ENCODE data around the gene NUP107. TPM values are rescaled to one million over a fixed set of nuclear protein-coding genes. Genes with fewer than 3 reads are reported as not detected.
A peak's percentile ranks its signal among the peaks of the same experiment; 100 is the strongest.

The NUP107 gene
- total RNA-seq, 1 experiment from 2014 or later, result 106 TPM

- Histone ChIP-seq H3K4me3 (ENCODE audit: low read length) (no peak overlapping the region), H3K27ac (ENCODE audit: low read length) (no peak overlapping the region), H3K4me1 (ENCODE audit: insufficient read depth, low read length) (no peaks in the 10 kb centered on the region), H3K79me2 (ENCODE audit: low read length) (no peaks in the 10 kb centered on the region), H3K9me2 (replicated peaks; ENCODE audit: low read length) (no peaks in the 10 kb centered on the region), H3K27me3 (ENCODE audit: low read length) (no peaks in the 10 kb centered on the region), H2AFZ (ENCODE audit: low read length) (no peak overlapping the region), H3K4me2 (ENCODE audit: low read length) (no peak overlapping the region), H3K9ac (ENCODE audit: low read length) (no peak overlapping the region), H4K20me1 (ENCODE audit: low read length) (no peaks in the 10 kb centered on the region), H3F3A (ENCODE audit: low read length, unreplicated experiment) (no peaks in the 10 kb centered on the region), H3K9me3 (ENCODE audit: low read length) (no peaks in the 10 kb centered on the region), H3K36me3 (ENCODE audit: low read depth, low read length) (peaks cover 14% of the 10 kb centered on the region)
- no peak for DNase-seq
- BruUV-seq (replicated peaks), result no TSS peak
- CTCF ChIA-PET, result no interaction called here
- TF ChIP-seq, protein P1, sequence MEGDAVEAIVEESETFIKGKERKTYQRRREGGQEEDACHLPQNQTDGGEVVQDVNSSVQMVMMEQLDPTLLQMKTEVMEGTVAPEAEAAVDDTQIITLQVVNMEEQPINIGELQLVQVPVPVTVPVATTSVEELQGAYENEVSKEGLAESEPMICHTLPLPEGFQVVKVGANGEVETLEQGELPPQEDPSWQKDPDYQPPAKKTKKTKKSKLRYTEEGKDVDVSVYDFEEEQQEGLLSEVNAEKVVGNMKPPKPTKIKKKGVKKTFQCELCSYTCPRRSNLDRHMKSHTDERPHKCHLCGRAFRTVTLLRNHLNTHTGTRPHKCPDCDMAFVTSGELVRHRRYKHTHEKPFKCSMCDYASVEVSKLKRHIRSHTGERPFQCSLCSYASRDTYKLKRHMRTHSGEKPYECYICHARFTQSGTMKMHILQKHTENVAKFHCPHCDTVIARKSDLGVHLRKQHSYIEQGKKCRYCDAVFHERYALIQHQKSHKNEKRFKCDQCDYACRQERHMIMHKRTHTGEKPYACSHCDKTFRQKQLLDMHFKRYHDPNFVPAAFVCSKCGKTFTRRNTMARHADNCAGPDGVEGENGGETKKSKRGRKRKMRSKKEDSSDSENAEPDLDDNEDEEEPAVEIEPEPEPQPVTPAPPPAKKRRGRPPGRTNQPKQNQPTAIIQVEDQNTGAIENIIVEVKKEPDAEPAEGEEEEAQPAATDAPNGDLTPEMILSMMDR (conservative IDR thresholded peaks at IDR 0.05; ENCODE audit: low read depth, low read length), result peak; percentile 22; the same call in 1 of the 2 replicates
- TF ChIP-seq EZH2 (IDR thresholded peaks at IDR 0.05; ENCODE audit: low read length, unreplicated experiment), result no peak
- TF ChIP-seq EZH2phosphoT487 (IDR thresholded peaks at IDR 0.05; ENCODE audit: borderline replicate concordance, low read length), result no peak
- ATAC-seq, result peak; percentile 24; the same call in 1 of the 2 replicates
- intact Hi-C loops (cut with micrococcal nuclease), result loop anchor here (5.0 kb wide), 1 partner anchor 308 kb away; no protein-coding TSS in a partner anchor
- POLR2A ChIA-PET (ENCODE audit: unreplicated experiment), result no interaction called here
Measured at GRCh38 chr12:68665016-68665569, 21.7 kb upstream of the NUP107 start.

DNA sequence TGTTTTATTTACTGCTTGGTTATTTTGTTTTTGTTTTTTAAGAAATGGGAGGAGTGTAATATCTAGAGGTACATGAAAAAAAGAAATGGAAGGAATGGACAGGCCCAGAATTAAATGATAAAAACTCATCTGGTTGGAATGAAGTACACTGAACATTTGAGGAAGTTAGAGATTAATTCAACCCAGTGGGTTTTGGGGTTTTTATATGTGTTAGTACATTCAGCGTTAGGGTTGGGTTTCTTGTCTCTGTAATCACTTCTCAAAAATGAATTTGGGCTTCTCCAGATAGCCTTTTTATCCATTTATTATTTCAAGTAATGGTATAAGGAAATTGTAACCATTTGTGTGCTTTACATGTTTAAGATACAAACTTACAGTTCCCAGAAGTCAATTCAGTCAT, 19.5 kb upstream of the NUP107 start:
- Histone ChIP-seq H3K79me2 (ENCODE audit: low read length) (no peaks in the 10 kb centered on the region), H3F3A (ENCODE audit: low read length, unreplicated experiment) (no peaks in the 10 kb centered on the region), H3K9me2 (replicated peaks; ENCODE audit: low read length) (no peaks in the 10 kb centered on the region), H3K27me3 (ENCODE audit: low read length) (no peaks in the 10 kb centered on the region), H3K4me3 (ENCODE audit: low read length) (no peak overlapping the region), H2AFZ (ENCODE audit: low read length) (no peak overlapping the region), H3K36me3 (ENCODE audit: low read depth, low read length) (peaks cover 6% of the 10 kb centered on the region; the same call in 1 of the 2 replicates), H3K9me3 (ENCODE audit: low read length) (no peaks in the 10 kb centered on the region), H3K9ac (ENCODE audit: low read length) (no peak overlapping the region), H4K20me1 (ENCODE audit: low read length) (no peaks in the 10 kb centered on the region), H3K4me1 (ENCODE audit: insufficient read depth, low read length) (no peaks in the 10 kb centered on the region), H3K27ac (ENCODE audit: low read length) (no peak overlapping the region), H3K4me2 (ENCODE audit: low read length) (no peak overlapping the region)
- CTCF ChIA-PET, result no interaction called here
- intact Hi-C loops (cut with micrococcal nuclease), result loop anchor here (5.0 kb wide), 1 partner anchor 310 kb away; no protein-coding TSS in a partner anchor
- BruUV-seq (replicated peaks), result no TSS peak
- TF ChIP-seq, protein P1 (conservative IDR thresholded peaks at IDR 0.05; ENCODE audit: low read depth, low read length), result no peak
- no peak for TF ChIP-seq EZH2phosphoT487 (IDR thresholded peaks at IDR 0.05; ENCODE audit: borderline replicate concordance, low read length)
- no peak for TF ChIP-seq EZH2 (IDR thresholded peaks at IDR 0.05; ENCODE audit: low read length, unreplicated experiment)
- ATAC-seq, result no peak
- POLR2A ChIA-PET (ENCODE audit: unreplicated experiment), result no interaction called here
- no peak for DNase-seq

DNA sequence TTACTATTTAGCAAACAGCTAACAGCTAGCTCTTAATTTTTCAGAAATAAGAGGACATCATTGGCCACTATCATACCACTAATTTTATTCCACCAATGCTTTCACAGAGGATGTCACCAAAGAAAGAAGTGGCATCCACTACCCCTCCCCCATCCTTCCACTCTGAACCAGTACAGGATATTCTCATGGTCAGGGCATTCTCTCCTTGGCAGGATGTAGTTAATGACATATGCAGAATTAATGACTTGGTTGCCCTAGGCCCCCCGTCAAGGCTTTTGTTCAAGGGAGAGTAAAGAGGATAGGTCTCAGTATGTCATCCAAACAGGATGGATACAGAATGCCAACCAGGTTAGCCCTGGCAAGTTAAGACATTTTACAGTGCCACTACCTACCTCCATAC, 18.9 kb upstream of the NUP107 start:
- Histone ChIP-seq H2AFZ (ENCODE audit: low read length) (no peak overlapping the region), H3K27ac (ENCODE audit: low read length) (no peak overlapping the region), H4K20me1 (ENCODE audit: low read length) (no peaks in the 10 kb centered on the region), H3K79me2 (ENCODE audit: low read length) (no peaks in the 10 kb centered on the region), H3K9ac (ENCODE audit: low read length) (no peak overlapping the region), H3K9me2 (replicated peaks; ENCODE audit: low read length) (no peaks in the 10 kb centered on the region), H3K4me3 (ENCODE audit: low read length) (no peak overlapping the region), H3K27me3 (ENCODE audit: low read length) (no peaks in the 10 kb centered on the region), H3K9me3 (ENCODE audit: low read length) (no peaks in the 10 kb centered on the region), H3K36me3 (ENCODE audit: low read depth, low read length) (peaks cover 6% of the 10 kb centered on the region; the same call in 1 of the 2 replicates), H3K4me2 (ENCODE audit: low read length) (no peak overlapping the region), H3K4me1 (ENCODE audit: insufficient read depth, low read length) (no peaks in the 10 kb centered on the region), H3F3A (ENCODE audit: low read length, unreplicated experiment) (no peaks in the 10 kb centered on the region)
- intact Hi-C loops (cut with micrococcal nuclease), result loop anchor here (5.0 kb wide), 1 partner anchor 311 kb away; no protein-coding TSS in a partner anchor
- TF ChIP-seq EZH2phosphoT487 (IDR thresholded peaks at IDR 0.05; ENCODE audit: borderline replicate concordance, low read length), result no peak
- TF ChIP-seq, protein P1 (conservative IDR thresholded peaks at IDR 0.05; ENCODE audit: low read depth, low read length), result no peak
- ATAC-seq (no peak), DNase-seq (no peak)
- ChIA-PET POLR2A (ENCODE audit: unreplicated experiment) (no interaction called here), CTCF (no interaction called here)
- BruUV-seq (replicated peaks), result no TSS peak

All from PC-3 (cell line).